ENCODE data around the gene PRKG2. TPM values are rescaled to one million over a fixed set of nuclear protein-coding genes. Genes with fewer than 3 reads are reported as not detected.

PRKG2 gene
- under 0.01 TPM in 2 replicates for total RNA-seq

GRCh38 chr4:81214881-81215868 is at the start of gene PRKG2:
TSS of gene PRKG2 (minus strand) at chr4:81215222. CDS start at chr4:81205047, 10,175 bp downstream.

Other genes starting within 250 kb of the PRKG2 start
- not detected in 2 replicates for gene BMP3, start 184.5 kb downstream of the PRKG2 start, total RNA-seq